Coronary artery (tissue), 2 donors: ENCODE measurements around the gene CHRND.

Source experiments
- DNase-seq: peaks from one replicate; pipeline ENCODE4 v3.0.0-alpha.2; 2017; ENCODE audit warnings: low spot score
- H3K27ac ChIP-seq, 2 donors: fragments of 200-600 bp; sonication (generic); one replicate each; pipeline ENCODE4 v1.5.1; 2016 to 2019
- H3K4me3 ChIP-seq: fragments of 200-600 bp; sonication (generic); 2 replicates; pipeline ENCODE4 v1.5.1; 2016; ENCODE audit warnings: mild to moderate bottlenecking, moderate library complexity
- CTCF ChIP-seq: fragments of 200-600 bp; sonication (generic); IDR thresholded peaks from one replicate; pipeline ENCODE4 v1.5.1; 2019; ENCODE audit warnings: antibody characterized with exemption

Gene CHRND

GRCh38 chr2:232511336-232511890 is 14.5 kb upstream of the CHRND start:
- no peak for DNase-seq
- no peak overlapping the region for H3K4me3 ChIP-seq
- TF ChIP-seq CTCF: no peak
- no peak overlapping the region for H3K27ac ChIP-seq

GRCh38 chr2:232512602-232513001 is 13.4 kb upstream of the CHRND start:
- DNase-seq: no peak
- Histone ChIP-seq H3K27ac (no peak overlapping the region), H3K4me3 (no peak overlapping the region)
- TF ChIP-seq CTCF: no peak

GRCh38 chr2:232513353-232513752 is 12.6 kb upstream of the CHRND start:
- no peak overlapping the region for H3K27ac ChIP-seq
- no peak for TF ChIP-seq CTCF
- H3K4me3 ChIP-seq: no peak overlapping the region
- no peak for DNase-seq

GRCh38 chr2:232515639-232516038 is 10.3 kb upstream of the CHRND start:
- H3K4me3 ChIP-seq: no peak overlapping the region
- no peak for DNase-seq
- H3K27ac ChIP-seq: no peak overlapping the region
- no peak for TF ChIP-seq CTCF

- TF ChIP-seq CTCF: no peak
- Histone ChIP-seq H3K27ac (no peak overlapping the region), H3K4me3 (no peak overlapping the region)
- no peak for DNase-seq
Observed at GRCh38 chr2:232516551-232516950, 9.4 kb upstream of the CHRND start.

- Histone ChIP-seq H3K4me3 (no peak overlapping the region), H3K27ac (no peak overlapping the region)
- no peak for TF ChIP-seq CTCF
- DNase-seq: no peak
Observed at GRCh38 chr2:232518844-232519243, 7.1 kb upstream of the CHRND start.

GRCh38 chr2:232519581-232520438 is 6.2 kb upstream of the CHRND start, which contains the start of gene PRSS56:
Gene PRSS56, plus strand, starts transcription at chr2:232520388. Its CDS starts 211 bp downstream, at chr2:232520599.
- no peak for DNase-seq
- no peak for TF ChIP-seq CTCF
- H3K27ac ChIP-seq: no peak within 1 kb of the TSS
- no peak within 1 kb of the TSS for H3K4me3 ChIP-seq
